DOHH2 (cell line): Measurements from ENCODE around the gene SULT4A1.

Experiments used
- H3F3A ChIP-seq: fragments of 200-600 bp; sonication (generic), shearing (Covaris generic); 2 replicates; pipeline ENCODE4 v1.6.0; 2016; ENCODE audit warnings: antibody characterized with exemption, mild to moderate bottlenecking; ENCODE audit not compliant: control insufficient read depth, insufficient read depth
- H3K27ac ChIP-seq: fragments of 200-600 bp; sonication (generic); 2 replicates; pipeline ENCODE4 v1.5.1; 2014; ENCODE audit warnings: low read depth, mild to moderate bottlenecking, low read length, moderate library complexity
- H3K27me3 ChIP-seq: fragments of 200-600 bp; sonication (generic); 2 replicates; pipeline ENCODE4 v1.6.1; 2014; ENCODE audit warnings: mild to moderate bottlenecking, low read length, mixed read lengths; ENCODE audit not compliant: control insufficient read depth
- H3K36me3 ChIP-seq: fragments of 200-600 bp; sonication (generic); 2 replicates; pipeline ENCODE4 v1.6.1; 2014; ENCODE audit warnings: mild to moderate bottlenecking, low read length, moderate library complexity, mixed read lengths; ENCODE audit not compliant: control insufficient read depth
- H3K4me1 ChIP-seq: fragments of 200-600 bp; sonication (generic); 2 replicates; pipeline ENCODE4 v1.6.1; 2014; ENCODE audit warnings: mild to moderate bottlenecking, low read length, mixed read lengths; ENCODE audit not compliant: control insufficient read depth
- H3K4me2 ChIP-seq: fragments of 200-600 bp; sonication (generic); 2 replicates; pipeline ENCODE4 v1.6.0; 2014; ENCODE audit warnings: mild to moderate bottlenecking, low read length, moderate library complexity
- H3K4me3 ChIP-seq: fragments of 200-600 bp; sonication (generic); 2 replicates; pipeline ENCODE4 v1.5.1; 2014; ENCODE audit warnings: mild to moderate bottlenecking, low read length, mixed read lengths
- H3K79me2 ChIP-seq: fragments of 200-600 bp; sonication (generic); 2 replicates; pipeline ENCODE4 v1.6.1; 2014; ENCODE audit warnings: mild to moderate bottlenecking, low read length, mixed read lengths; ENCODE audit not compliant: control insufficient read depth
- H3K9me2 ChIP-seq: fragments of 200-600 bp; sonication (generic); replicated peaks from 2 replicates; pipeline ENCODE4 v1.6.1; 2014; ENCODE audit warnings: mild to moderate bottlenecking, low read length, mixed read lengths; ENCODE audit not compliant: control insufficient read depth
- H3K9me3 ChIP-seq: fragments of 200-600 bp; sonication (generic); 2 replicates; pipeline ENCODE4 v1.6.1; 2014; ENCODE audit warnings: antibody characterized with exemption, low read length, mixed read lengths; ENCODE audit not compliant: control insufficient read depth, insufficient read depth
- H4K20me1 ChIP-seq: fragments of 200-600 bp; sonication (generic); 2 replicates; pipeline ENCODE4 v1.6.0; 2014; ENCODE audit warnings: low read depth, mild to moderate bottlenecking, antibody characterized with exemption, low read length, moderate library complexity; ENCODE audit not compliant: control insufficient read depth, insufficient read depth
- CTCF ChIP-seq: fragments of 200-600 bp; sonication (generic); IDR thresholded peaks from one replicate; pipeline ENCODE4 v1.5.1; 2014; ENCODE audit warnings: antibody characterized with exemption, mild to moderate bottlenecking, low read depth, low read length; ENCODE audit not compliant: poor library complexity, severe bottlenecking
- EZH2phosphoT487 ChIP-seq: fragments of 200-600 bp; sonication (generic); IDR thresholded peaks from 2 replicates; pipeline ENCODE4 v1.6.1; 2017; ENCODE audit warnings: borderline replicate concordance, mild to moderate bottlenecking, antibody characterized with exemption, low read length, moderate library complexity, mixed read lengths

The SULT4A1 gene

GRCh38 chr22:43859621-43860020, 2.7 kb downstream of the SULT4A1 start:
- Histone ChIP-seq H3K27ac (no peak overlapping the region), H3K4me3 (no peak overlapping the region), H3K9me3 (no peaks in the 10 kb centered on the region), H3K9me2 (no peaks in the 10 kb centered on the region), H3K4me2 (no peak overlapping the region), H3K4me1 (no peaks in the 10 kb centered on the region), H3K36me3 (no peaks in the 10 kb centered on the region), H3F3A (no peaks in the 10 kb centered on the region), H3K27me3 (no peaks in the 10 kb centered on the region), H3K79me2 (no peaks in the 10 kb centered on the region), H4K20me1 (no peaks in the 10 kb centered on the region)
- TF ChIP-seq CTCF = no peak
- no peak for TF ChIP-seq EZH2phosphoT487

- Histone ChIP-seq H3K4me2 (no peak overlapping the region), H3K27ac (no peak overlapping the region), H3K36me3 (no peaks in the 10 kb centered on the region), H3K79me2 (no peaks in the 10 kb centered on the region), H3F3A (no peaks in the 10 kb centered on the region), H3K9me3 (no peaks in the 10 kb centered on the region), H3K9me2 (no peaks in the 10 kb centered on the region), H3K27me3 (no peaks in the 10 kb centered on the region), H3K4me3 (no peak overlapping the region), H3K4me1 (no peaks in the 10 kb centered on the region), H4K20me1 (no peaks in the 10 kb centered on the region)
- TF ChIP-seq CTCF (no peak), EZH2phosphoT487 (no peak)
Observed at GRCh38 chr22:43859176-43859575, 3.1 kb downstream of the SULT4A1 start.

GRCh38 chr22:43858156-43858895, 4.0 kb downstream of the SULT4A1 start:
- no peaks in the 10 kb centered on the region for H4K20me1 ChIP-seq
- no peak for TF ChIP-seq EZH2phosphoT487
- no peak for TF ChIP-seq CTCF
- no peaks in the 10 kb centered on the region for H3K79me2 ChIP-seq
- no peaks in the 10 kb centered on the region for H3F3A ChIP-seq
- no peaks in the 10 kb centered on the region for H3K9me2 ChIP-seq
- H3K36me3 ChIP-seq = no peaks in the 10 kb centered on the region
- H3K27ac ChIP-seq = no peak overlapping the region
- no peaks in the 10 kb centered on the region for H3K9me3 ChIP-seq
- H3K4me3 ChIP-seq = no peak overlapping the region
- no peak overlapping the region for H3K4me2 ChIP-seq
- H3K27me3 ChIP-seq = no peaks in the 10 kb centered on the region
- H3K4me1 ChIP-seq = no peaks in the 10 kb centered on the region
